OCI-LY7 (cell line): ENCODE measurements around the gene ADAMTS16.

ENCODE experiments used
- CTCF ChIP-seq: fragments of 200-600 bp; sonication (generic); conservative IDR thresholded peaks from 2 replicates; pipeline ENCODE4 v1.5.1; 2014; ENCODE audit warnings: mild to moderate bottlenecking, antibody characterized with exemption, low read length, moderate library complexity, mixed read lengths
- EZH2phosphoT487 ChIP-seq: fragments of 200-600 bp; sonication (generic); IDR thresholded peaks from 2 replicates; pipeline ENCODE4 v1.6.1; 2018; ENCODE audit warnings: low read depth, borderline replicate concordance, mild to moderate bottlenecking, mixed run types, antibody characterized with exemption, low read length, moderate library complexity, mixed read lengths

GRCh38 chr5:5178580-5178979, 38.5 kb downstream of the ADAMTS16 start:
- TF ChIP-seq CTCF (no peak), EZH2phosphoT487 (no peak)
